NCI-H2196 (cell line): ENCODE measurements around the gene ZNF391.
"Not testable (repeated sequence)": the region's sequence is repeated elsewhere in the genome, so short reads cannot be mapped to it uniquely, and the experiment has no call there.

Experiments
- DNase-seq: peaks from one replicate; lab custom pipeline; 2025; ENCODE audit not compliant: unreplicated experiment; lab: John Stamatoyannopoulos, UW

The ZNF391 gene

GRCh38 chr6:27422651-27423332, 34.2 kb downstream of the ZNF391 start:
- no peak for DNase-seq

- not testable (repeated sequence) for DNase-seq
Measured at GRCh38 chr6:27424851-27425250, 36.3 kb downstream of the ZNF391 start.

DNA sequence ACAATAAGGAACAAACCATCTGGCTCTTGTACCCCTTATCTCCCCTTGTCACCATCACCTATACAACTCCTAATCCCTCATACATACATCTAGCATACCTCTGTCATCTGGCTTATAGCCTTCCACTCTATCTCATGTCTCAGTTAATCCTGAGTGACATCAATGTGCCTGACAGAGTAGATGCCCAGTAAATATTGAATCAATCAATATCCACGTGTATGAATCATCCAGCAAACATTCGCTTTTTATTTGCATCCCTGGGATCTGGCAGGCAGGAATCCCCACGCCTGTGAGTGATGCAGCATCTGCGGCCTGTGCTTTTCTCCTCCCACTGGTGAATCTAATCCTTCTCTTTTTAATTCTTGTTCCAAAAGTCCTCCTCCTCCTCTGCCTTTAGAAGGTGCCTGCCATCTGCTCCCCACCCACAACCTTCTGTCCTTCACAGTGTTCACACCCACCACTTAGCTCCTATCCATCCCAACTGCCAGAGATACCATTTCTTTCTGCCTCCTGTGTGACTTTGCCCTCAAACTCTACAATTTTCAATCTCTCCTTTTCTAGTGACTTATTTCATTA, 37.6 kb downstream of the ZNF391 start:
- DNase-seq = no peak

DNA sequence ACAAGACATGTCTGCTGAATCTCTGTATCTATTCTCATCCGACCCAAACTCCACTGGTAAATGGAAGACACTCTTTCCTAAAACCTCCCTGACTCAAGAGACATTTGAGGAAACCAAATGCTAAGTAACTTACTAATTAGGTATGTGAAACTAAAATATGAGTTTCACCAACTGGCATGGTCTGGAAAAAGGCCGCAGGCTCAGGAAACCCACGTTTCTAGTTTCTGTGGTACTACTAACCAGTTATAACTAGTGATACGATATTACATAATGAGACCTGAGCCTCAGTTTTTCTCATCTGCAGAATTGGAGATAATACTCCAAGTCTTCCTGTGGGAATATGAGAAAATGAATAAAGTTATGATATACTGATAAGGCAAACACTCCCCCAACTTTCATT, 39.9 kb downstream of the ZNF391 start:
- no peak for DNase-seq

DNA sequence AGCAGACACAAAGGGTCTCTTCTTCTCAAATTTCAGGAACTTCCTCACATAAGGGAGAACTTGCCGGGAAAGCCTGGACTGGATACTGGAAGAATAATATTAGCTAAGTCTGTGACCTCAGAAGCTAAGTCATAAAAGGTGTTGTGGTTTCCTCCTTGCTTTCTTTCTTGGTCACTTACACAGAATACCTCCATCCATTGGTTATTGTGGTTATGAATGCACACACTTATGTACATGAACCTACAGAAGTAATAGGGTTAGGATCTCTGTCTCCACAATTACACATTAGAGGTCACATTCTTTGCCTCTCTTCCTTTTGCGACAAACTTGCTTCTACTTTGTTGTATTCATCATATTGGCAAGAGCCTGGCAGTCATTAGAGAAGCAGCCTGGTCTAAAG, 40.4 kb downstream of the ZNF391 start:
- no peak for DNase-seq

GRCh38 chr6:27433714-27434113, 45.2 kb downstream of the ZNF391 start:
- no peak for DNase-seq

- no peak for DNase-seq
Measured at GRCh38 chr6:27439371-27439770, 50.8 kb downstream of the ZNF391 start.

- DNase-seq = no peak
Measured at GRCh38 chr6:27441001-27441400, 52.4 kb downstream of the ZNF391 start.

DNA sequence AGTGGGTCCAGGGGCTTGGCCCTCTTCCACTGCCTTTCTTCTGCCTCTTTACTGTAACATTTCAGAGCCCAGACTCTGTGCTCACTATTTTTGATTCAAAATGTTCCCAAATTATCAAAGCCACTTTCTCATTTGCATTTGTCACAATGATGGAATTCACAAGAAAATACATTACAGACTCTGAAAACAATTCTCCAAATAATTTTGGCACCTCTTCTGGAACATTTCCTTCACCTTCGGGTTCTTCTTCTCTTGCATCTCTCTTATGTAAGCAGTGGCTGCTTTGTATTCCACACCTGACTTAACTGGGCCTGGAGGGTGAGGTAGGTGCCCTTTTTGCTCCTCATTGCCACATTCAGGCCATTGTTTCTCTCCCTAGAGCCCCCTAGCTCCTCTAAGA, 54.4 kb downstream of the ZNF391 start:
- DNase-seq = no peak

DNA sequence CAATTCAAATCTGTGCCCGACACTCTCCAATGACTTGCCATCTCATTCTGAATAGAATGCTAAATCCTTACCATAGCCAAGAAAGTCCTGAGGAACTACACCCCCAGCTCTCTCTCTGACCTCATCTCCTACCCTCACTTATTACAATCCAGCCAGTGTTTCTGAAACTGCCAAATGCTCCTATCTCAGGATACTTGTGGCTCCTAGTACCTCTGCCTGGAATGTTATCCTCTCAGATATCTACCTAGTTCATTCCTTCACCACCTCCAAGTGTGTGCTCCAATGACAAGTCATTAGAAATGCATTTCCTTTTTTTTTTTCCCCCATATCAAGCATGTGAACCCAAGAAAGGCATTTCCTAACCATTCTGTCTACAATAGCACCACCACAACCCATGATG, 59.9 kb downstream of the ZNF391 start:
- no peak for DNase-seq

DNA sequence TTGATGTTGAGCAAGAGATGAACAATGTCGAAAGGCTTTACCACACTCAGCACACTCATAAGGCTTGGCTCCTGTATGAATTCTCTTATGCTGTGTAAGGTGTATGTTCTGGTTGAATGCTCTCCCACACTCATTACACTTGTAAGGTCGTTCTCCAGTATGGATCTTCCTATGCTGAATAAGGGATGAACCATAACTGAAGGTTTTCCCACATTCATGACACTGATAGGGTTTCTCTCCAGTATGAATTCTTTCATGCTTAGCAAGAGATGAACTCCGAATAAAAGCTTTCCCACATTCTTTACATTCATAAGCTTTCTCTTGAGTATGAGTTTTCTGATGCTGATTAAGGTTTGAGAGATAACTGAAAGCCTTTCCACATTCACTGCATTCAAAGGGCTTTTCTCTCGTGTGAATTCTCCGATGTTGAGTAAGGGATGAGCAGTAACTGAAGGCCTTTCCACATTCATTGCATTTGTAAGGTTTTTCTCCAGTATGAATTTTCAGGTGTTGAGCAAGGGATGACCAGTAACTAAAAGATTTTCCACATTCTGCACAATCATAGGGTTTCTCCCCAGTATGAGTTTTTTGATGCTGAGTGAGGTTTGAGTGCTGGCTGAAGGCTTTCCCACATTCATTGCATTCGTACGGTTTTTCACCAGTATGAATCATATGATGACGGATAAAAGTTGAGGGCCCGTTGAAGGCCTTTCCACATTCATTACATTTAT, 63.3 kb downstream of the ZNF391 start:
- DNase-seq = no peak

- DNase-seq = no peak
Measured at GRCh38 chr6:27452496-27452897, 63.9 kb downstream of the ZNF391 start.
